GM12875 (cell line): ENCODE results near the gene AKR1E2.

Experiments used
- H3K4me3 ChIP-seq: one replicate; pipeline ENCODE4 v1.5.1; 2011; ENCODE audit warnings: low read depth, low read length, control low read depth
- CTCF ChIP-seq: IDR thresholded peaks from 2 replicates; pipeline ENCODE4 v1.5.1; 2011; ENCODE audit warnings: low read depth, mild to moderate bottlenecking, control low read depth, inconsistent platforms, low read length, moderate library complexity, borderline replicate concordance; ENCODE audit not compliant: insufficient read depth

AKR1E2 gene

GRCh38 chr10:4824791-4825310 lies 1.2 kb upstream of the AKR1E2 start:
- H3K4me3 ChIP-seq, result no peak overlapping the region
- TF ChIP-seq CTCF, result no peak

GRCh38 chr10:4825456-4825867 lies 545 bp upstream of the AKR1E2 start:
- TF ChIP-seq CTCF, result no peak
- H3K4me3 ChIP-seq, result no peak overlapping the region

DNA sequence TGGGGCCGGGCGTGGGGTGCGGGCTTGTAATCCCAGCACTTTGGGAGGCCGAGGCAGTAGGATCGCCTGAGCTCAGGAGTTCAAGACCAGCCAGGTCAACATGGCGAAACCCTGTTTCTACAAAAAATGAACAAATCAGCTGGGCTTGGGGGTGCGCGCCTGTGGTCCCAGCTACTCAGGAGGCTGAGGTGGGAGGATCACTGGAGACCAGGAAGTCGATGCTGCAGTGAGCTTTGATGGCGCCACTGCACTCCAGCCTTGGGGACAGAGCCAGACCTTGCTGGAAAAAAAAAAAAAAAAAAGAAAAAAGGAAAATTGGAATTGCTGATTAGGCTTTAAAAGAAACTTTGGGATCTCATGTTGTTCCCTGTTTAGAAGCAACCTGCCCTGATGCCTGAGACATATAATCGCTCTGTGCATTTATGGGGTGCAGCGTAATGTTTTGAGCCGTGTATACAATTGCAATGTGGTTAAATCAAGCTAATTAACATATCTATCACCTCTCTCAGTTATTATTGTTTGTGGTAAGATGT lies 851 bp downstream of the AKR1E2 start:
- no peak for TF ChIP-seq CTCF
- H3K4me3 ChIP-seq, result no peak overlapping the region

DNA sequence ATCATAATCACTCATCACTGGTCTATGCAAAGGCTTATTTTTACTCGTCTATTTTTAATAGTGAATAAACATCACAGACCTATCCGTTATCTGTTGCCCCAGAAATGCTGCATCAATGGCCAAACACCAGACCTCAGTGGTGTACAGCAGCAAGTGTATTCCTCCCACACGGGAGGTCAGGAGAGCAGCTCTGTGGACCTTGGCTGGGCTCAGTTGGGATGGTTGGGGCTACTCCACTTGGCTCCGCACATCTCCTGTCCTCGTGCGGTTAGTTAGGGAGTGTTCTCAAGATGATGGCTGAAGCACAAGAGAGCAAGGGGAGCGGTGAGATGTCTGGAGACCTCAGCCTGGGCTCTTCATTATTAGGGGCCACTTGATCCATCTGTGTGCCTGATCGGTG lies 2.0 kb downstream of the AKR1E2 start:
- TF ChIP-seq CTCF, result no peak
- no peak overlapping the region for H3K4me3 ChIP-seq

DNA sequence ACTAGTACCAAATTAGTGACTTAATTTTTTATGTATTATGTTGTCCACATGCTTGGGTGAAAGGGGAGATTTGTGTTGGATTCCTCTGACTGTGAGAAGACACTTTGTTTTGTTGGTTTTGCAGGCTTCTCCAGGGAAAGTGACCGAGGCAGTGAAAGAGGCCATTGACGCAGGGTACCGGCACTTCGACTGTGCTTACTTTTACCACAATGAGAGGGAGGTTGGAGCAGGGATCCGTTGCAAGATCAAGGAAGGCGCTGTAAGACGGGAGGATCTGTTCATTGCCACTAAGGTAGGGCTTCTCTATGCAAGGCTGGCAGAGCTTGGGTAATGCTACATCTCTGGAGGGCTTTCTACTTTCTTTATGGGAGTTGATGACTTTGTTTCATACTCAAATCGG lies 4.5 kb downstream of the AKR1E2 start:
- no peak overlapping the region for H3K4me3 ChIP-seq
- TF ChIP-seq CTCF, result no peak

DNA sequence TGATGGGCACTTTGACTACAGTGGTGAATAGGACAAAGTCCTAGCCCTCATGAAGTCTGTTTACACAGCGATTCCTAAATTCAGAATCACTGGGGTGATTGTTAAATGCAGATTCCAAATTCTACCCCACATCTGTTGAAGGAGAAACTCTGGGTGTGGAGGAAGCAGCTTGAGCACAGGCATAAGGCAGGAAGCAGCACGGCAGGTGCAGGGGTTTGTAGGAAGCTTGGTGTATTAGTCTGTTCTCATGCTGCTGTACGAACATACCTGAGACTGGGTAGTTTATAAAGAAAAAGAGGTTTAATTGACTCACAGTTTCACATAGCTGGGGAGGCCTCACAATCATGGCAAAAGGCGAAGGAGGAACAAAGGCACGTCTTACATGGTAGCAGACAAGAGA lies 5.1 kb downstream of the AKR1E2 start:
- H3K4me3 ChIP-seq, result no peak overlapping the region
- TF ChIP-seq CTCF, result no peak

DNA sequence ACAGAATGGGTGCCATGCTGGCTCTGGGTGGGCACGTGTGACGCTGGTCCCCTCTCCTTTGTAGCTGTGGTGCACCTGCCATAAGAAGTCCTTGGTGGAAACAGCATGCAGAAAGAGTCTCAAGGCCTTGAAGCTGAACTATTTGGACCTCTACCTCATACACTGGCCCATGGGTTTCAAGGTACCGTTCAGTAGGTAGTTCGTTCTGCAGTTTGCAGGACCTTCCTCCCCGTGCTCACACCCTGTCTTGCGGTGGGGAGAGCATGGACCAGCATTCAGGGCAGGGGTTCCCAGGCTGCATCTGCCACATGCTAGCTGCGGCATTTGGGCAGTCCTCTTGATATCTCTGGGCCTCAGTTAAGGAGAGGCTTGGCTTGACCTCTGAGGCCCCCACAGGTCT lies 7.3 kb downstream of the AKR1E2 start:
- no peak overlapping the region for H3K4me3 ChIP-seq
- no peak for TF ChIP-seq CTCF
